C4-2B (cell line): Measurements from ENCODE around the gene ZBTB20.

Experiments
- H3K27ac ChIP-seq: fragments of 450-650 bp; 2 replicates; pipeline ENCODE4 v1.5.1; 2017
- CTCF ChIP-seq: fragments of 450-650 bp; conservative IDR thresholded peaks from 2 replicates; pipeline ENCODE4 v1.5.1; 2017; ENCODE audit warnings: mild to moderate bottlenecking
- ZFX ChIP-seq: fragments of 450-650 bp; IDR thresholded peaks from 2 replicates; pipeline ENCODE4 v1.6.1; 2017

Gene ZBTB20

GRCh38 chr3:114626751-114627150 lies 520.3 kb downstream of the ZBTB20 start:
- H3K27ac ChIP-seq: no peak overlapping the region
- TF ChIP-seq CTCF (no peak), ZFX (no peak)

- H3K27ac ChIP-seq: no peak overlapping the region
- no peak for TF ChIP-seq CTCF
- TF ChIP-seq ZFX: no peak
Observed at GRCh38 chr3:114624571-114625181, 522.4 kb downstream of the ZBTB20 start.

GRCh38 chr3:114624047-114624445 lies 523.0 kb downstream of the ZBTB20 start:
- no peak overlapping the region for H3K27ac ChIP-seq
- TF ChIP-seq ZFX: no peak

GRCh38 chr3:114623420-114624046 lies 523.6 kb downstream of the ZBTB20 start:
- no peak for TF ChIP-seq ZFX
- no peak for TF ChIP-seq CTCF
- no peak overlapping the region for H3K27ac ChIP-seq

GRCh38 chr3:114622001-114622400 lies 525.1 kb downstream of the ZBTB20 start:
- H3K27ac ChIP-seq: no peak overlapping the region
- TF ChIP-seq ZFX: no peak
- no peak for TF ChIP-seq CTCF

GRCh38 chr3:114619771-114620170 lies 527.3 kb downstream of the ZBTB20 start:
- no peak overlapping the region for H3K27ac ChIP-seq
- TF ChIP-seq CTCF: no peak
- TF ChIP-seq ZFX: no peak

GRCh38 chr3:114615523-114616085 lies 531.5 kb downstream of the ZBTB20 start:
- no peak overlapping the region for H3K27ac ChIP-seq

More at GRCh38 chr3:114615523-114616085, 531.5 kb downstream of the ZBTB20 start:
- TF ChIP-seq ZFX (no peak), CTCF (no peak)
